GM23338 (cell line): ENCODE measurements around the gene NOL9. TPM values are rescaled to one million over a fixed set of nuclear protein-coding genes. Genes with fewer than 3 reads are reported as not detected.

Source experiments
- ATAC-seq: fragments of 200-7000 bp; cut with Tn5 transposase; 3 replicates; pipeline ENCODE4 v1.9.1; 2020
- DNase-seq: peaks from one replicate; pipeline ENCODE4 v3.0.0-alpha.2; 2015; ENCODE audit warnings: low spot score
- H2AFZ ChIP-seq: fragments of 200-600 bp; sonication (generic); 2 replicates; pipeline ENCODE4 v1.8.0; 2016; ENCODE audit warnings: antibody characterized with exemption, mild to moderate bottlenecking, moderate library complexity
- H3F3A ChIP-seq: fragments of 200-600 bp; sonication (generic); replicated peaks from 2 replicates; pipeline ENCODE4 v1.8.0; 2017; ENCODE audit warnings: antibody characterized with exemption, mixed run types, low read depth
- H3K27ac ChIP-seq: fragments of 200-600 bp; sonication (generic); 2 replicates; pipeline ENCODE4 v1.6.1; 2016; ENCODE audit warnings: low read depth
- H3K27me3 ChIP-seq: fragments of 200-600 bp; sonication (generic); 2 replicates; pipeline ENCODE4 v1.8.0; 2016; ENCODE audit warnings: mild to moderate bottlenecking, mixed run types, moderate library complexity; ENCODE audit not compliant: insufficient read depth
- H3K36me3 ChIP-seq: fragments of 200-600 bp; sonication (generic); 2 replicates; pipeline ENCODE4 v1.8.0; 2016; ENCODE audit warnings: mild to moderate bottlenecking; ENCODE audit not compliant: insufficient read depth
- H3K4me1 ChIP-seq: fragments of 200-600 bp; sonication (generic); 2 replicates; pipeline ENCODE4 v1.8.0; 2016; ENCODE audit warnings: mild to moderate bottlenecking, moderate library complexity; ENCODE audit not compliant: insufficient read depth
- H3K4me2 ChIP-seq: fragments of 200-600 bp; sonication (generic); 2 replicates; pipeline ENCODE4 v1.7.1; 2017; ENCODE audit warnings: mixed run types
- H3K4me3 ChIP-seq: fragments of 200-600 bp; sonication (generic); 2 replicates; pipeline ENCODE4 v1.6.1; 2016; ENCODE audit warnings: mixed run types
- H3K79me2 ChIP-seq: fragments of 200-600 bp; sonication (generic); replicated peaks from 2 replicates; pipeline ENCODE4 v1.8.0; 2017; ENCODE audit warnings: mild to moderate bottlenecking; ENCODE audit not compliant: insufficient read depth
- H3K9me2 ChIP-seq: fragments of 200-600 bp; sonication (generic); 2 replicates; pipeline ENCODE4 v1.8.0; 2017; ENCODE audit not compliant: insufficient read depth
- H4K20me1 ChIP-seq: fragments of 200-600 bp; sonication (generic); replicated peaks from 2 replicates; pipeline ENCODE4 v1.8.0; 2017; ENCODE audit warnings: mild to moderate bottlenecking; ENCODE audit not compliant: insufficient read depth
- H3K27ac Mint-ChIP-seq: 2 replicates; pipeline ENCODE4 v1.8.0; 2020; ENCODE audit warnings: inconsistent platforms, mild to moderate bottlenecking, moderate library complexity, mixed read lengths
- H3K27me3 Mint-ChIP-seq: 3 replicates; pipeline ENCODE4 v1.8.0; 2022; ENCODE audit warnings: low read depth, mild to moderate bottlenecking, moderate library complexity, mixed read lengths, inconsistent platforms; ENCODE audit not compliant: insufficient read depth, poor library complexity
- H3K36me3 Mint-ChIP-seq: 3 replicates; pipeline ENCODE4 v1.8.0; 2021; ENCODE audit warnings: low read depth, mild to moderate bottlenecking, inconsistent platforms, moderate library complexity, mixed read lengths
- H3K4me1 Mint-ChIP-seq: 3 replicates; pipeline ENCODE4 v1.8.0; 2020; ENCODE audit warnings: mild to moderate bottlenecking, inconsistent platforms, mixed read lengths
- H3K4me3 Mint-ChIP-seq: 3 replicates; pipeline ENCODE4 v1.8.0; 2021; ENCODE audit warnings: moderate library complexity, mild to moderate bottlenecking, inconsistent platforms, mixed read lengths
- H3K9me3 Mint-ChIP-seq: 3 replicates; pipeline ENCODE4 v1.8.0; 2020; ENCODE audit warnings: moderate library complexity, mild to moderate bottlenecking, inconsistent platforms, mixed read lengths
- JUNB ChIP-seq: IDR thresholded peaks from one replicate; pipeline ENCODE4 v1.6.1; 2016; ENCODE audit warnings: antibody characterized with exemption; ENCODE audit not compliant: unreplicated experiment
- POLR2AphosphoS5 ChIP-seq: IDR thresholded peaks from 2 replicates; pipeline ENCODE4 v1.6.1; 2016; ENCODE audit warnings: antibody characterized with exemption, low read depth
- STAT1 ChIP-seq: IDR thresholded peaks from one replicate; pipeline ENCODE4 v1.6.1; 2016; ENCODE audit warnings: antibody characterized with exemption; ENCODE audit not compliant: unreplicated experiment
- ZNF331 ChIP-seq: fragments of 250-450 bp; sonication (Bioruptor Pico); IDR thresholded peaks from 2 replicates; pipeline ENCODE4 v1.5.0; 2020; ENCODE audit warnings: low read depth, mild to moderate bottlenecking, moderate library complexity
- polyA plus RNA-seq: library from polyadenylated mRNA; unstranded; fragments of >200 nt; fragmentation: Nextera tagmentation; extraction: Ambion mirVana; gene quantifications from 2 replicates; pipeline ENCODE4 v1.2.1, GENCODE V29; 2016
- total RNA-seq: library from RNA; depleted of rRNA; stranded (reverse); fragments of >200 nt; shearing (Covaris generic); gene quantifications from 2 replicates; pipeline ENCODE4 v1.2.3, GENCODE V29; 2014
- TF ChIP-seq, protein P1 (sequence below): fragments of 250-450 bp; sonication (Bioruptor Pico); IDR thresholded peaks from 2 replicates; pipeline ENCODE4 v1.5.0; 2020; ENCODE audit warnings: mild to moderate bottlenecking, moderate library complexity
- TF ChIP-seq, protein P2 (sequence below), 2 experiments: fragments of 200-600 bp in 1 of 2; sonication (generic) in 1 of 2; conservative IDR thresholded peaks; 2 replicates each; pipeline versions ENCODE4 v1.5.1 to v1.6.1; 2016 to 2017; ENCODE audit warnings: antibody characterized with exemption in 2 of 2, low read depth in 2 of 2, mild to moderate bottlenecking in 2 of 2, moderate library complexity in 1 of 2

The NOL9 gene
- total and polyA plus RNA-seq, 2 experiments from 2014 or later = 13.2 to 48.5 TPM

DNA sequence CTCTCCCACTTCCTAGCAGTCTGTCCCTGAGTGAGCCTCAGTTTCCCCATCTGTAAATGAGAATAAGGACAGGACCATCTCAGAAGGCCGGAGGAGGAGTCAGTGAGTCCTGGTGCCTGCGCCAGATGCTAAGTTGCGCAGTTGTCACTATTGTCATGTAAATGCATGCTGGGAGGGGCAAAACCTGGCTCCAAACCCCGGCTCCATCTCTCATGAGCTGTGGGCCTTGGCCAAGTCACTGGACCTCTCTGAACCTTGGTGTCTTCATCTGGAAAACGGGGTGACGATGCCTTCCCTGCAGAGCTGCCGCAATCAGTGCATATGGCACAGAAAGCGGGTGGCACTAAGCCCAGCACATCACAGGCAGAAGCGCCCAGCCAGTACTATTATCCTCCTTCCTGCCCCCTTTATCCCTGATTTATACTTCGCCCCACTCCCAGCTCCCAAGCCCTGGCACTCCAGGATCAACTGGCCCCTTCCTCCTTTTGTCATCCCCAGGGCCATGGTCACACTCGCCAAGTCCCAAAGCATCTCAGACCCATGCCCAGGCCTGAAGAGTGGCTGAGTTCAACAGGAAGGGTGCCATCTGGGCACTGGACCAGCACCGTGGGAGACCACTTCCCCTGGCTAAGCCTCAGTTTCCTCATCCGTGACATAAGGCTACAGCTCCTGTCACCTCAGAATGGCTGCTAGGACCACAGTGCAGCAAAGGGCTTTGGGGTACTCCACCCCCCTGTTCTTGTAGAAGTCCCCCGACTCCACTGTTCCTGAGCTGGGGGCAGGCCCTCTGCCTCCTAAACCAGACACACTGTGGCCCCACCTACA is 58.6 kb downstream of the NOL9 start (continued):
- TF ChIP-seq, protein P1, sequence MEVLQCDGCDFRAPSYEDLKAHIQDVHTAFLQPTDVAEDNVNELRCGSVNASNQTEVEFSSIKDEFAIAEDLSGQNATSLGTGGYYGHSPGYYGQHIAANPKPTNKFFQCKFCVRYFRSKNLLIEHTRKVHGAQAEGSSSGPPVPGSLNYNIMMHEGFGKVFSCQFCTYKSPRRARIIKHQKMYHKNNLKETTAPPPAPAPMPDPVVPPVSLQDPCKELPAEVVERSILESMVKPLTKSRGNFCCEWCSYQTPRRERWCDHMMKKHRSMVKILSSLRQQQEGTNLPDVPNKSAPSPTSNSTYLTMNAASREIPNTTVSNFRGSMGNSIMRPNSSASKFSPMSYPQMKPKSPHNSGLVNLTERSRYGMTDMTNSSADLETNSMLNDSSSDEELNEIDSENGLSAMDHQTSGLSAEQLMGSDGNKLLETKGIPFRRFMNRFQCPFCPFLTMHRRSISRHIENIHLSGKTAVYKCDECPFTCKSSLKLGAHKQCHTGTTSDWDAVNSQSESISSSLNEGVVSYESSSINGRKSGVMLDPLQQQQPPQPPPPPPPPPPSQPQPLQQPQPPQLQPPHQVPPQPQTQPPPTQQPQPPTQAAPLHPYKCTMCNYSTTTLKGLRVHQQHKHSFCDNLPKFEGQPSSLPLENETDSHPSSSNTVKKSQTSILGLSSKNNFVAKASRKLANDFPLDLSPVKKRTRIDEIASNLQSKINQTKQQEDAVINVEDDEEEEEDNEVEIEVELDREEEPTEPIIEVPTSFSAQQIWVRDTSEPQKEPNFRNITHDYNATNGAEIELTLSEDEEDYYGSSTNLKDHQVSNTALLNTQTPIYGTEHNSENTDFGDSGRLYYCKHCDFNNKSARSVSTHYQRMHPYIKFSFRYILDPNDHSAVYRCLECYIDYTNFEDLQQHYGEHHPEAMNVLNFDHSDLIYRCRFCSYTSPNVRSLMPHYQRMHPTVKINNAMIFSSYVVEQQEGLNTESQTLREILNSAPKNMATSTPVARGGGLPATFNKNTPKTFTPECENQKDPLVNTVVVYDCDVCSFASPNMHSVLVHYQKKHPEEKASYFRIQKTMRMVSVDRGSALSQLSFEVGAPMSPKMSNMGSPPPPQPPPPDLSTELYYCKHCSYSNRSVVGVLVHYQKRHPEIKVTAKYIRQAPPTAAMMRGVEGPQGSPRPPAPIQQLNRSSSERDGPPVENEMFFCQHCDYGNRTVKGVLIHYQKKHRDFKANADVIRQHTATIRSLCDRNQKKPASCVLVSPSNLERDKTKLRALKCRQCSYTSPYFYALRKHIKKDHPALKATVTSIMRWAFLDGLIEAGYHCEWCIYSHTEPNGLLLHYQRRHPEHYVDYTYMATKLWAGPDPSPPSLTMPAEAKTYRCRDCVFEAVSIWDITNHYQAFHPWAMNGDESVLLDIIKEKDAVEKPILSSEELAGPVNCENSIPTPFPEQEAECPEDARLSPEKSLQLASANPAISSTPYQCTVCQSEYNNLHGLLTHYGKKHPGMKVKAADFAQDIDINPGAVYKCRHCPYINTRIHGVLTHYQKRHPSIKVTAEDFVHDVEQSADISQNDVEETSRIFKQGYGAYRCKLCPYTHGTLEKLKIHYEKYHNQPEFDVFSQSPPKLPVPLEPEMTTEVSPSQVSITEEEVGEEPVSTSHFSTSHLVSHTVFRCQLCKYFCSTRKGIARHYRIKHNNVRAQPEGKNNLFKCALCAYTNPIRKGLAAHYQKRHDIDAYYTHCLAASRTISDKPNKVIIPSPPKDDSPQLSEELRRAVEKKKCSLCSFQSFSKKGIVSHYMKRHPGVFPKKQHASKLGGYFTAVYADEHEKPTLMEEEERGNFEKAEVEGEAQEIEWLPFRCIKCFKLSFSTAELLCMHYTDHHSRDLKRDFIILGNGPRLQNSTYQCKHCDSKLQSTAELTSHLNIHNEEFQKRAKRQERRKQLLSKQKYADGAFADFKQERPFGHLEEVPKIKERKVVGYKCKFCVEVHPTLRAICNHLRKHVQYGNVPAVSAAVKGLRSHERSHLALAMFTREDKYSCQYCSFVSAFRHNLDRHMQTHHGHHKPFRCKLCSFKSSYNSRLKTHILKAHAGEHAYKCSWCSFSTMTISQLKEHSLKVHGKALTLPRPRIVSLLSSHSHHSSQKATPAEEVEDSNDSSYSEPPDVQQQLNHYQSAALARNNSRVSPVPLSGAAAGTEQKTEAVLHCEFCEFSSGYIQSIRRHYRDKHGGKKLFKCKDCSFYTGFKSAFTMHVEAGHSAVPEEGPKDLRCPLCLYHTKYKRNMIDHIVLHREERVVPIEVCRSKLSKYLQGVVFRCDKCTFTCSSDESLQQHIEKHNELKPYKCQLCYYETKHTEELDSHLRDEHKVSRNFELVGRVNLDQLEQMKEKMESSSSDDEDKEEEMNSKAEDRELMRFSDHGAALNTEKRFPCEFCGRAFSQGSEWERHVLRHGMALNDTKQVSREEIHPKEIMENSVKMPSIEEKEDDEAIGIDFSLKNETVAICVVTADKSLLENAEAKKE (CRISPR knock-in tag) = no peak

DNA sequence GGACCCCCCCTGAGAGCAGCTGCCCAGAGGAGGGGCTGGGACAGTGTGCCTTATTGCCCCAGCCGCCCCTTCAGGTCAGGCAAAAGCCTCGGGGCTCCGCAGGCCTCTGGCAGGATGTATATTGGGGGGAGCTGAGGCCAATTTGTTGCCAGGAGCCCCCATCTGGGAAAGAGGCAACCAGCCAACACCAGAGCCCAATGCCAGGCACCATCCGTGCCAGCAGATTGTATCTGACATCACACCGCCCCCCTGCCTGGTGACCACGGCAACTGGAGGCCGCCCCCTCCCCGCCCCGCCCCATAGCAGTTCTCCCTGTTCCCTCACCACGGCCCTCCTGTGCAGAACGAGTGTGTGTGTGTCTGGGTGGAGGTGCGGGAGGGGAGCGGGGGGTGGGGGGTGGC is 59.3 kb downstream of the NOL9 start:
- DNase-seq (no peak), ATAC-seq (no peak)
- no peaks in the 10 kb centered on the region for H3K9me3 Mint-ChIP-seq
- Histone ChIP-seq H3K4me3 (no peak overlapping the region), H3F3A (peaks cover 17% of the 10 kb centered on the region), H2AFZ (no peak overlapping the region), H4K20me1 (no peaks in the 10 kb centered on the region), H3K36me3 (no peaks in the 10 kb centered on the region), H3K27me3 (peaks cover 26% of the 10 kb centered on the region), H3K9me2 (no peaks in the 10 kb centered on the region), H3K27ac (no peak overlapping the region), H3K4me2 (peak overlapping the region; percentile 99), H3K4me1 (peaks cover 33% of the 10 kb centered on the region), H3K79me2 (no peaks in the 10 kb centered on the region)
- H3K27me3 Mint-ChIP-seq = peaks cover 30% of the 10 kb centered on the region
- H3K4me3 Mint-ChIP-seq = no peak overlapping the region
- H3K4me1 Mint-ChIP-seq = peaks cover 34% of the 10 kb centered on the region
- H3K27ac Mint-ChIP-seq = no peak overlapping the region
- TF ChIP-seq JUNB = no peak
- no peak for TF ChIP-seq POLR2AphosphoS5
- no peak for TF ChIP-seq ZNF331
- TF ChIP-seq, protein P2, sequence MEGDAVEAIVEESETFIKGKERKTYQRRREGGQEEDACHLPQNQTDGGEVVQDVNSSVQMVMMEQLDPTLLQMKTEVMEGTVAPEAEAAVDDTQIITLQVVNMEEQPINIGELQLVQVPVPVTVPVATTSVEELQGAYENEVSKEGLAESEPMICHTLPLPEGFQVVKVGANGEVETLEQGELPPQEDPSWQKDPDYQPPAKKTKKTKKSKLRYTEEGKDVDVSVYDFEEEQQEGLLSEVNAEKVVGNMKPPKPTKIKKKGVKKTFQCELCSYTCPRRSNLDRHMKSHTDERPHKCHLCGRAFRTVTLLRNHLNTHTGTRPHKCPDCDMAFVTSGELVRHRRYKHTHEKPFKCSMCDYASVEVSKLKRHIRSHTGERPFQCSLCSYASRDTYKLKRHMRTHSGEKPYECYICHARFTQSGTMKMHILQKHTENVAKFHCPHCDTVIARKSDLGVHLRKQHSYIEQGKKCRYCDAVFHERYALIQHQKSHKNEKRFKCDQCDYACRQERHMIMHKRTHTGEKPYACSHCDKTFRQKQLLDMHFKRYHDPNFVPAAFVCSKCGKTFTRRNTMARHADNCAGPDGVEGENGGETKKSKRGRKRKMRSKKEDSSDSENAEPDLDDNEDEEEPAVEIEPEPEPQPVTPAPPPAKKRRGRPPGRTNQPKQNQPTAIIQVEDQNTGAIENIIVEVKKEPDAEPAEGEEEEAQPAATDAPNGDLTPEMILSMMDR (conservative IDR thresholded peaks at IDR 0.05; ENCODE audit: low read depth in 2 of 2) = no peak
- no peak for TF ChIP-seq STAT1
- no peaks in the 10 kb centered on the region for H3K36me3 Mint-ChIP-seq
